GM12873 (cell line): Measurements from ENCODE around the gene ZBTB46.

ENCODE experiments used
- CTCF ChIP-seq: IDR thresholded peaks from 2 replicates; pipeline ENCODE4 v1.5.1; 2012; ENCODE audit warnings: low read depth, mild to moderate bottlenecking, moderate library complexity, low read length, control low read depth; ENCODE audit not compliant: insufficient read depth; ENCODE audit errors: missing control alignments

Gene ZBTB46

GRCh38 chr20:63698739-63699465 is 132.2 kb downstream of the ZBTB46 start:
- TF ChIP-seq CTCF = no peak

- TF ChIP-seq CTCF = no peak
Observed at GRCh38 chr20:63697868-63698545, 133.1 kb downstream of the ZBTB46 start.

GRCh38 chr20:63697357-63697867 is 133.7 kb downstream of the ZBTB46 start:
- TF ChIP-seq CTCF = no peak

- TF ChIP-seq CTCF = no peak
Observed at GRCh38 chr20:63696628-63697356, 134.3 kb downstream of the ZBTB46 start, which contains the start of gene TNFRSF6B. TNFRSF6B (plus strand) TSS chr20:63696652; CDS start chr20:63696768, 116 bp downstream.

- TF ChIP-seq CTCF = no peak
Observed at GRCh38 chr20:63696306-63696627, 134.8 kb downstream of the ZBTB46 start.

- no peak for TF ChIP-seq CTCF
Observed at GRCh38 chr20:63695424-63696305, 135.4 kb downstream of the ZBTB46 start.
